Renal cortical epithelial cell (primary cell): ENCODE results near the gene TIMM23. TPM values are rescaled to one million over a fixed set of nuclear protein-coding genes. Genes with fewer than 3 reads are reported as not detected.
"Not testable (repeated sequence)": the region's sequence is repeated elsewhere in the genome, so short reads cannot be mapped to it uniquely, and the experiment has no call there.

Experiments used
- DNase-seq: peaks from one replicate; pipeline ENCODE4 v3.0.0-alpha.2; 2011; ENCODE audit warnings: low read depth
- total RNA-seq: library from RNA; depleted of rRNA; stranded (reverse); fragments of >200 nt; gene quantifications from 2 replicates; pipeline ENCODE4 v1.2.3, GENCODE V29; 2014

Gene TIMM23
- total RNA-seq, 1 donor from 2014 or later = 91.4 TPM

- no peak for DNase-seq
Measured at GRCh38 chr10:45997557-45997956, 25.3 kb downstream of the TIMM23 start.

GRCh38 chr10:45997994-45998763, 25.9 kb downstream of the TIMM23 start:
- DNase-seq = no peak

GRCh38 chr10:45999955-46000354, 27.7 kb downstream of the TIMM23 start:
- DNase-seq = not testable (repeated sequence)

DNA sequence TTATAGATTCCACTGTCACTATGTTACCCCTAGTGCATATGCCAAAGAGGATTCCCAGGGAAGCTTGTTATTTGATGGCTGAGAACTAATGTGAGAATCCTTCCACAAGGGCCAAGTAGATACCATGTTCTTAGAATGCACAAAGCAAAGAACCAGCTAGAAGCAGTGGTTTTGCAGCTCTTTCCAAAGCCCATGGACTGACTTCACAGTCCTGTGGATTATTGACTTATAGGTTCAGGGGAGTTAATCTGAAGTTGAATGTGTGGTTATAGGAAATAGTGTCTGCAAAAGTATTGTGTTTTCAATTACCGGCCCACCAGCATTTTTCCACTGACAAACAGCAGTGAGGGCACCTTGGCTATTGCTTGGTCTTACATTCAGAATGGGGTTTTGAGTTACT, 28.2 kb downstream of the TIMM23 start:
- no peak for DNase-seq

- no peak for DNase-seq
Measured at GRCh38 chr10:46001187-46001756, 29.0 kb downstream of the TIMM23 start.

GRCh38 chr10:46002189-46002687, 29.9 kb downstream of the TIMM23 start:
- DNase-seq = not testable (repeated sequence)

- no peak for DNase-seq
Measured at GRCh38 chr10:46002916-46003693, 30.8 kb downstream of the TIMM23 start.

- no peak for DNase-seq
Measured at GRCh38 chr10:46004963-46005362, 32.7 kb downstream of the TIMM23 start.

- no peak for DNase-seq
Measured at GRCh38 chr10:46005383-46005782, 33.1 kb downstream of the TIMM23 start.

DNA sequence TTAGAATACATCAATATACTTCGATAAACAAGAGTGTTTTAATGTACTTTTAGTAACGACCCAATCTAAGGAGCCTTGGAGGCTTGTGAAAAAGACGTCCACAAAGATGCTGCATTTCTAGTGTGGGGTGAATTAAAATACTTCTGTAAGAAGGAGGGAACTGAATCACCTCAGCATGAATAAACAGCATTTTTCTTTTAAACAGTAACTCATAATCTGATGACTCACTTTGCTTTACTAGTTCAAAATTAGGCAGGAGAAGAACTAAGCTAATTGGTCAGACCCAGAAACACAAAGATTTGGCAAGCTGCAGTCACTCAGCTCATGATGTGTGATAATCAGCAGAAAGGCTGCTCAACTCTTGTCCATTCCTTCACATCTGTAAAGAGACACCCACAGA, 33.9 kb downstream of the TIMM23 start:
- DNase-seq = peak; percentile 90

GRCh38 chr10:46012746-46013145, 40.5 kb downstream of the TIMM23 start:
- DNase-seq = no peak

DNA sequence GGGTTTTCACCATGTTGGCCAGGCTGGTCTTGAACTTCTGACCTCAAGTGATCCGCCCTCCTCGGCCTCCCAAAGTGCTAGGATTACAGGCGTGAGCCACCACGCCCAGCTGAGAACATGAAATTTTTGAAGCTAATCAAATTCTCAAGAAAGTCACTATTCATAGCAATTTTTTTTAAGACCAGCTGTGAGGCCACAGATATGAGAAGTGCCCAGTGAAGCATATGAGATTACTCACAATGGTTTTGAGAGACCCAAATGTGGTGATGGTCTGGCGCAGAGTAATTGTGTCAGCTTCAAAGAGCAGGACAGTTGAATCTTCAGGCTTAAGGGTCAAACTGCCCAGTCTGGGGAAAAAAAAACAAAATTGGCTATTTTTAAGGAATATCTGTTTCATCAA, 41.9 kb downstream of the TIMM23 start:
- no peak for DNase-seq

DNA sequence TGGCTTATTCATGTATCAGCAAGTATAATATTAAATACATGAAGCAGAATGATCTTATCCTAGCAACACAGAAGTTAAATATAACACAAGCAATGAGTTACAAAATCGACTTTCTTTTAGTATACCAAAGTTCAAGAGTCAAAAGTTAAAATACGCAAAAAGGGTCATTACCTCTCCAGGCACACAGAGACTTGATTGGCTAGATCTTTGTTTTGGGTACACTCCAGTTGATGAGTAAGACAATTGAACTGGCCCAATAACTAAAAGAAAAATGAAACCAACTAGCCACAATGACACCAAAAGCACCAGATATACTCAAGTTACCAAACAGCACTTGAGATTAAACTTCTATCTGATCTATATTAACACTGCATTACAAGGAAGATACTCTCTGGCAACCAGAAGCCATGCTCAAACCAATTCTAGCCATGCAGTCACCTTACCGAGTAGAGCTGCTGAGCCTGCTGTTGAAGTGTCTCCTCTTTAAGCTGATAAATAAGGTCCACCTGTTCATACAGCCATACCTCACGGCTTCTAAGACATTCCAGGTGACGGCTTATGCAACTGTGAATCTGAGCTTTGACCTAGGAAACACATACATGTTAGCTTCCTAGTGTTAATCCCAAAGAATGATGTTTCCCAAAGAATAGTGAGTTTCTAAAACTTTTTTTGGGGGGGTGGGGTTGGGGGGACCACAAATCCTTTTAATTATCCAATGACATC, 42.6 kb downstream of the TIMM23 start:
- no peak for DNase-seq

DNA sequence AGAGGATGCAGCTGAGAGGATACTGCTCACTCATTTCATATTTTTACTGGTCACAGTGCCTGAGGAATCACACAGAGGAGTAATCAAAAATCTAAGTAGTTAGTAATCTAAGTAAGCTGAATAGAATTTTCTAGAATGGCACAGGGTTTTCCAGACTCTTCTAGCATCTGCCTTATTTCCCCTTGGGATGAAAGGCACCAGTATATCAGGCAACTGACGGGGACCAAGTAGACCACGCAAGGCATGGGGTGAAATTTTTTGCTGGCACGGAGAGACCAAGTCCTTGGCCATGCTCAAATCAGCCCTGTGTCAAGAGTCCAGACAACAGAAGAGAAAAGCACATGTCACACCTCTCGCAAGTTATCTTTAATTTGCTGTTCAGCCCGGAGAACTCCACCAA, 43.9 kb downstream of the TIMM23 start:
- DNase-seq = no peak

- no peak for DNase-seq
Measured at GRCh38 chr10:46016811-46017210, 44.5 kb downstream of the TIMM23 start.

DNA sequence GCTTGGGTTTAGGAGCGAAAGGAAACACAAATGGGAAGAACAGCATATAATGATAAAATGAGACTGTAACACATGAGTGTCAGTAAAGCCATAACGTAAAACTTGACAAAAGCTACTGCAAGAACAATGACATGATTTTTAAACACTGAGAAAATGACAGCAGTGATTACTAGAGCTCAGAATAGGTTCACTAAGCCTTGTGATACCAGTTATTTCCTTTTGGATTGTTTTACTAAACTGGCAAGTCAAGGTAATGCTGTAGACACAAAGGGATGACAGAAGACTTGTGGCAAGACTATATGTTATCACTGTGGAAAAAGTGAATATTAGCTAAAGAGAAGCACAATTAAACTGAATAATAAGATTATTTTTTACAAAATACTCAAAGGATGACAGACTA, 45.4 kb downstream of the TIMM23 start:
- DNase-seq = no peak

DNA sequence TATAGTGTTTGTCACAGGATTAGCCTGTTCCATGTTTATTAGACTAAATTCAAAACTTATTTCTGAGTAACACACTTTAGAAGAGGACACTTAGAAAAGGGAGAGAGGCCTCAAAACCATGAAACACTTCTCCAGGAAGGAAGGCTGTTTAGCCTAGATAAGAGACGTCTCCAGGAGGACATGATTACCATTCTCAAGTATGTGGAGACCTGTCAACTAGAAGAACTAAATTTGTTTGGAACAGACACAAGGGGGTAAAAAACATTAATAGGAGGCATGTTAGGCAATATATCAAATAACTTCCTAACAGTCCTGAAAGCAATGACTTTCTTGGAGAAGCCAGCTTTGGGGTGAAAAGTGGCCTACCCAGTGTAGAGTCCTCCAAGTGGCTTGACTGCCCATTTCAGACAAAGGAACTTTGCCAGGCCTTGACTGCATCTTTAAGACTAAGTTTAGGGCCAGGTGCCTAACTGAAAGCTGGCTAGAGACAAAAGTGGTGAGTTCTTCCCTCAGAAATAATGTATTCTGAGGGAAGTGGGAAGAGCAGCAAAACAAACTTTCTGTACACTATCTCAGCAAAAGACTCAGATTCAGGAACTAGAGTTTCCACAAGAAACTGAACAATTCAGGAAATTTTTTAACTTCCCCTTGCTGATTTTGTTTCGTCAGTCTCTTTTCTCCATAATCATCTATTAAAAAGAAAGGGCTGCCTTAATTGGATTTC, 46.3 kb downstream of the TIMM23 start:
- no peak for DNase-seq

- peak; percentile 60 for DNase-seq
Measured at GRCh38 chr10:46019177-46019528, 46.9 kb downstream of the TIMM23 start.

DNA sequence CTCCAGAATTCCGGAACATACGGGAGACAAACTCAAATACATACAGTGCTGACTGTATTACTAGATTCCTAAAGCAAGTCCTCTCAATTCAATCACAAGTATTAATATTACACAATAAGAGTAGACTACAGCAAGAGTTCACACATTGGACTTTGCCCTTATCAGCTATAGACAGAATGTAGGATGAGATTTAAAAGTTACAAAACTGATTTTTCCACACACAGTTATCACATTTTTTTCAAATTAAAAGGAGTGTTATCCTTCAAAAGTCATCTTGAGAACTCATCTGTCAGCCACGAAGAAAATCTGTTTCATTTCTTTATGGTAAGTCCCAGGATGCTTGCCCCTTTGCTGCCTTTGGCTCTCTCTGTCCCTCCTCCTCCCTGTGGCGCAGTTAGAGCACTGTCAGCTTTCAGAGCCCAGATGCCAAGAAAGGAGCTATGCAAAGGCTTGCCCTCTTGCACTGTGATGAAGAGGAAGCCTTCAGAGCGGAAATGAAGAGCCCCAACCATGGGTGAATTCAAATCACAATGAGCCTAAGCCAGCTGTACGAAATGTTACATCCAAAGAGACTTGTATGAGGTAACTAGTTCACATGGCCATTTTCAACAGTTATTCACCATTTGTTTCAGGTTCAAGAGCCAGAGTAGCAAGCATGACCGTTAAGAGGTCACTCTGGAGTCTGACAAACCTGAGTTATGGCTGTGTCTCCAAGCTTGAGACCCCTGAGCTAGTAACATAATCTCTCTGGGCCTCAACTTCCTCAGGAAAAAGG, 47.5 kb downstream of the TIMM23 start:
- peak; percentile 36 for DNase-seq

DNA sequence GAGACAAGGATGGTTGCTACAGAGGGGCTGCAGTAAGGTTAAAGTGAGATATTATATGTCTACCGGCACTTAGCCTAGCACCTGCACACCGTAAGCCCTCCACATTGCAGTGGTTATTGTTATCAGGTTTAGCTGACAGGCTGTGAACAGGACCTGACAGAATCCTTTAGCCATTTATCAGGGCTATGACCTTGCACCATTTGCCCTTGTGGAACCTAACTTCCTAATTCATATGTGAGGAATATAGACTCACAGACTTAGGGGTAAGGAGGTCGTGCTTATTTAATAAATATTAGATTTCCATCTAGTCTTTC, 48.0 kb downstream of the TIMM23 start:
- DNase-seq = no peak
